Central memory CD4-positive, alpha-beta T cell (primary cell): ENCODE data around the gene RAD51D.
A peak's percentile ranks its signal among the peaks of the same experiment; 100 is the strongest.
"Not testable (repeated sequence)": the region's sequence is repeated elsewhere in the genome, so short reads cannot be mapped to it uniquely, and the experiment has no call there.

ENCODE experiments used
- DNase-seq: peaks from one replicate; pipeline ENCODE4 v3.0.0; 2022

RAD51D gene

GRCh38 chr17:35141681-35142466, 22.2 kb upstream of the RAD51D start, which contains the start of gene NLE1:
Gene NLE1 (minus strand): TSS chr17:35142303. CDS start chr17:35142275, 28 bp downstream.
- peak; percentile 83 for DNase-seq

- DNase-seq: no peak
Measured at GRCh38 chr17:35138218-35138617, 18.6 kb upstream of the RAD51D start.

GRCh38 chr17:35135322-35135721, 15.7 kb upstream of the RAD51D start:
- no peak for DNase-seq

GRCh38 chr17:35132816-35133550, 13.3 kb upstream of the RAD51D start:
- no peak for DNase-seq

- no peak for DNase-seq
Measured at GRCh38 chr17:35132099-35132498, 12.4 kb upstream of the RAD51D start.

GRCh38 chr17:35130392-35130791, 10.7 kb upstream of the RAD51D start:
- DNase-seq: no peak

- DNase-seq: no peak
Measured at GRCh38 chr17:35129973-35130351, 10.3 kb upstream of the RAD51D start.

- no peak for DNase-seq
Measured at GRCh38 chr17:35129154-35129972, 9.7 kb upstream of the RAD51D start.

GRCh38 chr17:35127751-35128514, 8.3 kb upstream of the RAD51D start:
- DNase-seq: no peak

GRCh38 chr17:35121315-35121714, 1.7 kb upstream of the RAD51D start, which contains the start of gene FNDC8:
Gene FNDC8 (plus strand): TSS chr17:35121615. CDS start chr17:35121694, 79 bp downstream.
- DNase-seq: no peak

- DNase-seq: peak; percentile 15
Measured at GRCh38 chr17:35117984-35118383, 1.7 kb downstream of the RAD51D start.

- no peak for DNase-seq
Measured at GRCh38 chr17:35116845-35117244, 2.8 kb downstream of the RAD51D start.

GRCh38 chr17:35110791-35111190, 8.9 kb downstream of the RAD51D start:
- not testable (repeated sequence) for DNase-seq

GRCh38 chr17:35104844-35105450, 14.7 kb downstream of the RAD51D start:
- DNase-seq: no peak

GRCh38 chr17:35103271-35103670, 16.4 kb downstream of the RAD51D start:
- no peak for DNase-seq

GRCh38 chr17:35101725-35102124, 17.9 kb downstream of the RAD51D start:
- DNase-seq: no peak

- DNase-seq: no peak
Measured at GRCh38 chr17:35101036-35101435, 18.6 kb downstream of the RAD51D start.

GRCh38 chr17:35099908-35100307, 19.8 kb downstream of the RAD51D start:
- no peak for DNase-seq

GRCh38 chr17:35097776-35098175, 21.9 kb downstream of the RAD51D start:
- no peak for DNase-seq

GRCh38 chr17:35095741-35096140, 23.9 kb downstream of the RAD51D start:
- no peak for DNase-seq

GRCh38 chr17:35094902-35095301, 24.8 kb downstream of the RAD51D start:
- no peak for DNase-seq

- DNase-seq: not testable (repeated sequence)
Measured at GRCh38 chr17:35090707-35091106, 29.0 kb downstream of the RAD51D start.
